ENCODE data around the gene ACP1. TPM values are rescaled to one million over a fixed set of nuclear protein-coding genes. Genes with fewer than 3 reads are reported as not detected.

ACP1 gene
- total RNA-seq, 1 experiment from 2014 or later = 90.9 TPM

- H3K27me3 ChIP-seq (ENCODE audit: control insufficient read depth, insufficient read depth, low read length) = peaks cover 16% of the 10 kb centered on the region
- no peak overlapping the region for H3K27ac ChIP-seq (ENCODE audit: low read length)
- DNase-seq (ENCODE audit: low read depth, low spot score) (no peak), ATAC-seq (peak; percentile 67)
- no peaks in the 10 kb centered on the region for H3K9me3 ChIP-seq (ENCODE audit: control insufficient read depth, insufficient read depth, low read depth, low read length)
- no TSS peak for BruUV-seq (replicated peaks)
- no peaks in the 10 kb centered on the region; the same call in 1 of the 2 replicates for H3K4me1 ChIP-seq (ENCODE audit: control insufficient read depth, insufficient read depth, low read length)
- CTCF ChIA-PET = no interaction called here
- intact Hi-C loops (cut with micrococcal nuclease; ENCODE audit: unreplicated experiment) (loop anchor here (2.0 to 5.0 kb wide), 2 partner anchors 42 to 117 kb away; no protein-coding TSS in a partner anchor), in situ Hi-C loops (cut with HindIII; ENCODE audit: low pct_unique_long_range_greater_than_20kb, low sequenced_read_pairs) (no loop called here)
- no peaks in the 10 kb centered on the region for H3K36me3 ChIP-seq (ENCODE audit: control insufficient read depth, insufficient read depth, low read length)
- H3K4me3 ChIP-seq (ENCODE audit: low read depth in 2 of 2, low read length in 2 of 2) = peak overlapping the region; percentile 43 to 63
- TF ChIP-seq TCF7L2 (IDR thresholded peaks at IDR 0.05; ENCODE audit: low read depth, low read length) (no peak; the same call in 1 of the 2 replicates), POLR2AphosphoS5 (IDR thresholded peaks at IDR 0.05; ENCODE audit: low read depth, low read length) (no peak), CTCF (IDR thresholded peaks at IDR 0.05) (no peak), SIN3A (IDR thresholded peaks at IDR 0.05; ENCODE audit: borderline replicate concordance, insufficient read depth, low read depth, low read length) (no peak), REST (IDR thresholded peaks at IDR 0.05; ENCODE audit: insufficient read depth in 1 of 2, low read depth in 2 of 2, low read length in 1 of 2) (no peak)
- POLR2A ChIA-PET = interaction anchor here (0.7 kb wide), 1 partner anchor 344 kb away, joined by 3 read pairs; no protein-coding TSS in a partner anchor
Measured at GRCh38 chr2:289362-290089, 24.8 kb downstream of the ACP1 start.

GRCh38 chr2:290090-290722 lies 25.5 kb downstream of the ACP1 start:
- ATAC-seq = peak; percentile 90
- POLR2A ChIA-PET = no interaction called here
- CTCF ChIA-PET = interaction anchor here (0.5 kb wide), 1 partner anchor 106 kb away, joined by 4 read pairs; no protein-coding TSS in a partner anchor
- H3K4me3 ChIP-seq (ENCODE audit: low read depth in 2 of 2, low read length in 2 of 2) = peak overlapping the region; percentile 43 to 63
- TF ChIP-seq CTCF (IDR thresholded peaks at IDR 0.05) (peak; percentile 94), REST (IDR thresholded peaks at IDR 0.05; ENCODE audit: insufficient read depth in 1 of 2, low read depth in 2 of 2, low read length in 1 of 2) (no peak)
- no peaks in the 10 kb centered on the region; the same call in 1 of the 2 replicates for H3K4me1 ChIP-seq (ENCODE audit: control insufficient read depth, insufficient read depth, low read length)
- H3K36me3 ChIP-seq (ENCODE audit: control insufficient read depth, insufficient read depth, low read length) = no peaks in the 10 kb centered on the region
- H3K27me3 ChIP-seq (ENCODE audit: control insufficient read depth, insufficient read depth, low read length) = peaks cover 16% of the 10 kb centered on the region
- H3K27ac ChIP-seq (ENCODE audit: low read length) = no peak overlapping the region
- peak; percentile 45 for DNase-seq (ENCODE audit: low read depth, low spot score)
- H3K9me3 ChIP-seq (ENCODE audit: control insufficient read depth, insufficient read depth, low read depth, low read length) = no peaks in the 10 kb centered on the region
- BruUV-seq (replicated peaks) = no TSS peak
- in situ Hi-C loops (cut with HindIII; ENCODE audit: low pct_unique_long_range_greater_than_20kb, low sequenced_read_pairs) (no loop called here), intact Hi-C loops (cut with micrococcal nuclease; ENCODE audit: unreplicated experiment) (loop anchor here (2.0 to 5.0 kb wide), 2 partner anchors 43 to 117 kb away; no protein-coding TSS in a partner anchor)

Data from Panc1 (cell line).